GM13977 (cell line): ENCODE data around the gene FAM117B.

Source experiments
- DNase-seq: peaks from one replicate; pipeline ENCODE4 v3.0.0; 2012; ENCODE audit warnings: low spot score
- in situ Hi-C: fragments of 300-500 bp; cut with MboI; formaldehyde crosslinking; loops from one replicate; pipeline ENCODE4 v1.12.0; 2022; ENCODE audit warnings: low sequenced_read_pairs, low pct_unique_long_range_greater_than_20kb, mixed read lengths, inconsistent platforms; ENCODE audit not compliant: unreplicated experiment
- TF ChIP-seq, protein P1 (sequence below): IDR thresholded peaks from 2 replicates; pipeline ENCODE4 v1.5.1; 2012; ENCODE audit warnings: mild to moderate bottlenecking, control low read depth; ENCODE audit not compliant: insufficient read depth; ENCODE audit errors: extremely low read depth, missing control alignments

Gene FAM117B

DNA sequence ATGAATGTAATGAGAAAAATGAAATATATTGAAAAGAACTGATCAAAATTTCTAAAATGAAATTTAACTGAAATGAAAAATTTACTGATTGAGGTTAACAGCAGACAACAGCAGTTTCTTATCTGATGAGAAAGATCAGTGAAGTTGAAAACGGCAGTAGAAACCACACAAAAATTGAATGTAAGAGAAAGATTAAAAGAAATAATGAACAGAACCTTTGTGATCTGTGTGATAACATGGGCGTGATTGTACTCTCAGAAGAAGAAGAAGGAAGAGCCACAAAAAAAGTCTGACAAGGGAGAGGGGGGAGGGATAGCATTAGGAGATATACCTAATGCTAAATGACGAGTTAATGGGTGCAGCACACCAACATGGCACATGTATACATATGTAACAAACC, 45.2 kb downstream of the FAM117B start:
- in situ Hi-C loops: no loop called here
- DNase-seq: no peak
- TF ChIP-seq, protein P1, sequence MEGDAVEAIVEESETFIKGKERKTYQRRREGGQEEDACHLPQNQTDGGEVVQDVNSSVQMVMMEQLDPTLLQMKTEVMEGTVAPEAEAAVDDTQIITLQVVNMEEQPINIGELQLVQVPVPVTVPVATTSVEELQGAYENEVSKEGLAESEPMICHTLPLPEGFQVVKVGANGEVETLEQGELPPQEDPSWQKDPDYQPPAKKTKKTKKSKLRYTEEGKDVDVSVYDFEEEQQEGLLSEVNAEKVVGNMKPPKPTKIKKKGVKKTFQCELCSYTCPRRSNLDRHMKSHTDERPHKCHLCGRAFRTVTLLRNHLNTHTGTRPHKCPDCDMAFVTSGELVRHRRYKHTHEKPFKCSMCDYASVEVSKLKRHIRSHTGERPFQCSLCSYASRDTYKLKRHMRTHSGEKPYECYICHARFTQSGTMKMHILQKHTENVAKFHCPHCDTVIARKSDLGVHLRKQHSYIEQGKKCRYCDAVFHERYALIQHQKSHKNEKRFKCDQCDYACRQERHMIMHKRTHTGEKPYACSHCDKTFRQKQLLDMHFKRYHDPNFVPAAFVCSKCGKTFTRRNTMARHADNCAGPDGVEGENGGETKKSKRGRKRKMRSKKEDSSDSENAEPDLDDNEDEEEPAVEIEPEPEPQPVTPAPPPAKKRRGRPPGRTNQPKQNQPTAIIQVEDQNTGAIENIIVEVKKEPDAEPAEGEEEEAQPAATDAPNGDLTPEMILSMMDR: no peak

DNA sequence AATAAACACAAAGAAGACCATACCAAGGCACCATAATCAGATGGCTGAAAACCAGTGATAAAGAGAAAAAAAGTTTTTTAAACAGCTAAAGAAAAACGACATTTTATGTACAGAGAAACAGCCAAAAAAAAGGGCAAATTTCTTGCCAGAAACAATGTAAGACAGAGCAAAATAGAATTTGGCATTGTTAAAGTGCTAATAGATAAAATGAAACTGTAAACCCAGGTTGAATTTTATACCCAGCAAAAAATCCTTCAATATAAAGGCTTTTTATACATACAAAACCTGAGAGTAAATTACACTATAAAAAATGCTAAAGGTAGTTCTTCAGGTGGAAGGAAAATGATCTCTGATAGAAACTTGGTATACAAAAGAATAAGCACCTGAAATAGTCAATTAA, 45.7 kb downstream of the FAM117B start:
- TF ChIP-seq, protein P1: no peak
- in situ Hi-C loops: no loop called here
- DNase-seq: no peak

DNA sequence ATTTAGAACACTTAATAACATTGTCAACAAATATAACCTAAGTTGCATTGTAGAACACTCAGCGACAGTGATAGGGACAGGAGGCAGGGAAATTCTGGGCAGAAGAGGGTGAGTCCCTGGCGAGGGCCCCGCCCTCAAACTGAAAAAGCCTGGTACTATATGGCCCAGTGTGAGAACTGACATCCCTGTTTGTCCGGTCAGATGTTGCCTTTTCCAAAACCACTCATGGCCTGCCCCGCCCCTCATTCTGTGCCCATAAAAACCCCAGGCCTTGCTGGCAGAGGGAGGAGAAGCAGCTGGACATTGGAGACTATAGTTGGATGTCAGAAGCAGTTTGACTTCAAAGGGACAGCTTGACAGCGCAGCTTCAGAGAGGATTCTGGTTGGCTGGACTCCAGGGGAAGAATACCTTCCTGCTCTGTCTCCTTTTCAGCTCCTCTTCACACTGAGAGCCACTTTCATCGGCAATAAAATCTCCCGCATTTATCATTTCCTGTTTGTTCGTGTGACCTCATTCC, 47.0 kb downstream of the FAM117B start:
- no peak for DNase-seq
- in situ Hi-C loops: no loop called here
- TF ChIP-seq, protein P1: no peak

DNA sequence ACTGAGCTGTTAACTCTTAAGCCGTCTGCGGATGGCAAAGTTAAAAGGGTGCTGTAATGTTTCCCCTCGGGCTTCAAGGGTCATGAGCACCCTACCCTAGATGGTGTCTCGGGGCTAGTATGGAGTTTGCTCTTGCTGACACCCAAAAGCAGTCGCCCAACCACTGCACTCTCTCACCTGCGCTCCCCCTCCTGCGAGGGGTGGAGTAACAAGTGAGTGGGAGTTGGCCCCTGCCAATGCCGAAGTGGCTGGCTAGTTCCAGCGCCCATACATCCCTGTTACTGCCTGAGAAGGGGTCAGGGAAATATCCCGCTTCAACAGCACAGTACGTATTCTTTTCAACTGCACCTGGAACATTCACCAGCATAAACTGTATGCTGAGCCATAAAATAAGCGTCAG, 47.5 kb downstream of the FAM117B start:
- DNase-seq: no peak
- TF ChIP-seq, protein P1: no peak
- in situ Hi-C loops: no loop called here

DNA sequence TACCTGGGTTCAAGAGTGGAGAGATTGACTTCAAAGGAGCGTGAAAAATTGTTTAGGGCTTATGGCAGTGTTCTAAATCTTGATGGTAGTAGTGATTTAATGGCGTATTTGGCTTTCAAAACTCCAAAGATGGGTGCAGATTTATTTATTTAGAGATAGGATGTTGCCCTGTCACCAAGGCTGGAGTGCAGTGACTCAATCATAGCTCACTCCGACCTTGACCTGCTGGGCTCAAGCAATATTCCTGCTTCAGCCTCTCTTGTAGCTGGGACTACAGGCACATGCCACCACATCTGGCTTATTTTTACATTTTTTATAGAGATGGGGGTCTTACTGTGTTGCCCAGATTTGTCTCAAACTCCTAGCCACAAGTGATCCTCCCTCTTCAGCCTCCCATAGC, 52.5 kb downstream of the FAM117B start:
- DNase-seq: no peak
- in situ Hi-C loops: no loop called here
- TF ChIP-seq, protein P1: no peak

DNA sequence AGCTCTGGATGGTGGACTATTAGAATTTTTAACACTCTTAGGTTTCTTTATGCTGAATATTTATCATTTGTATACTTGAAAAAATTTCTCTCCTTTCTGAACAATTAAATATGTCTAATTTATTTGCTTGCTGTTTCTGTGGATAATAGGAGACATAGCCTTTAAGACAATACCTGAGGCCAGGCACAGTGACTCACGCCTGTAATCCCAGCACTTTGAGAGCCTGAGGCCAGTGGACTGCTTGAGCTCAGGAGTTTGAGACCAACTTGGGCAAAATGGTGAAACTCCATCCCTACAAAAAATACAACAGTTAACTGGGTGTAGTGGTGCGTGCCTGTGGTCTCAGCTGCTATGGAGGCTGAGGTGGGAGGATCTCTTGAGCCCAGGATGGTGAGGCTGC, 54.7 kb downstream of the FAM117B start:
- in situ Hi-C loops: no loop called here
- no peak for DNase-seq
- TF ChIP-seq, protein P1: no peak

DNA sequence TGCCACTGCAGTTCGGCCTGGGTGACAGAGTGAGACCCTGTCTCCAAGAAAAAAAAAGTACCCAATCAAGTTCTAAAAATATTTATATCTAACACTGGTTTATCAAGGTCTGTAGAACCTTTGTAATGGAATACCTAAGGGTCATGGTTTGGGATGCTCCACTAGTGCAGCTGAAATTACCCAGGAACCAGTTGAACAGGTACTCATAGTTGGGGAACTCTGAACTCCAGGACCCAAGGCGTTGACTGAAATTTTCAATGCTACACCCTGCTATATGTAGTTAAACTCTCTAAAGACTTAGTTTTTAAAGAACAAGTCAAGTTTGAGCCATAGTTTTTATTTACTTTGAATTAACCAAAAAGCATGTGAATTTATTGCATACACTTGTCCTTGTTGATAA, 55.1 kb downstream of the FAM117B start:
- no peak for DNase-seq
- in situ Hi-C loops: no loop called here
- TF ChIP-seq, protein P1: no peak
